RWPE2 (cell line): ENCODE measurements around the gene RNF224.

ENCODE experiments used
- ATAC-seq: fragments of 200-7000 bp; cut with Tn5 transposase; 3 replicates; pipeline ENCODE4 v1.9.1; 2021; ENCODE audit warnings: low read depth
- DNase-seq: peaks from one replicate; pipeline ENCODE4 v3.0.0-alpha.2; 2020; ENCODE audit warnings: low spot score
- H3K27ac ChIP-seq: fragments of 450-650 bp; 2 replicates; pipeline ENCODE4 v1.5.1; 2017; ENCODE audit warnings: mild to moderate bottlenecking; ENCODE audit not compliant: poor library complexity, severe bottlenecking
- H3K27me3 ChIP-seq: fragments of 250-450 bp; sonication (Bioruptor Pico); 2 replicates; pipeline ENCODE4 v1.5.1; 2021; ENCODE audit warnings: mild to moderate bottlenecking, moderate library complexity; ENCODE audit not compliant: insufficient read depth, poor library complexity, severe bottlenecking
- H3K36me3 ChIP-seq: fragments of 250-450 bp; sonication (Bioruptor Pico); 2 replicates; pipeline ENCODE4 v1.5.1; 2020; ENCODE audit warnings: low read depth, mild to moderate bottlenecking, moderate library complexity
- H3K4me1 ChIP-seq: fragments of 250-450 bp; sonication (Bioruptor Pico); 2 replicates; pipeline ENCODE4 v1.5.1; 2021; ENCODE audit warnings: mild to moderate bottlenecking, moderate library complexity; ENCODE audit not compliant: insufficient read depth, poor library complexity, severe bottlenecking
- H3K4me3 ChIP-seq: fragments of 250-450 bp; sonication (Bioruptor Pico); 2 replicates; pipeline ENCODE4 v1.5.1; 2021; ENCODE audit warnings: mild to moderate bottlenecking, moderate library complexity; ENCODE audit not compliant: severe bottlenecking
- H3K9me3 ChIP-seq: fragments of 250-450 bp; sonication (Bioruptor Pico); 2 replicates; pipeline ENCODE4 v1.5.1; 2021; ENCODE audit warnings: mild to moderate bottlenecking, moderate library complexity; ENCODE audit not compliant: severe bottlenecking
- CTCF ChIP-seq: fragments of 450-650 bp; IDR thresholded peaks from one replicate; pipeline ENCODE4 v1.5.1; 2017; ENCODE audit warnings: mild to moderate bottlenecking, moderate library complexity; ENCODE audit not compliant: poor library complexity, severe bottlenecking

Gene RNF224

GRCh38 chr9:137195525-137196220 is 31.6 kb upstream of the RNF224 start:
- H3K9me3 ChIP-seq, result no peaks in the 10 kb centered on the region
- peaks cover 6% of the 10 kb centered on the region; the same call in 1 of the 2 replicates for H3K36me3 ChIP-seq
- no peaks in the 10 kb centered on the region for H3K27me3 ChIP-seq
- ATAC-seq (peak; percentile 10; the same call in 1 of the 3 replicates), DNase-seq (no peak)
- H3K27ac ChIP-seq, result peak overlapping the region; percentile 25
- no peak for TF ChIP-seq CTCF
- H3K4me3 ChIP-seq, result no peak overlapping the region
- peaks cover 18% of the 10 kb centered on the region for H3K4me1 ChIP-seq

GRCh38 chr9:137198051-137198901 is 29.0 kb upstream of the RNF224 start:
- H3K36me3 ChIP-seq, result no peaks in the 10 kb centered on the region
- H3K27me3 ChIP-seq, result no peaks in the 10 kb centered on the region
- H3K27ac ChIP-seq, result peak overlapping the region; percentile 16
- no peaks in the 10 kb centered on the region for H3K9me3 ChIP-seq
- peaks cover 18% of the 10 kb centered on the region for H3K4me1 ChIP-seq
- DNase-seq (no peak), ATAC-seq (peak; percentile 3; the same call in 2 of the 3 replicates)
- no peak for TF ChIP-seq CTCF
- no peak overlapping the region for H3K4me3 ChIP-seq

- H3K27ac ChIP-seq, result no peak overlapping the region
- no peak for DNase-seq
- no peak for ATAC-seq
- H3K4me3 ChIP-seq, result no peak overlapping the region
- no peaks in the 10 kb centered on the region for H3K27me3 ChIP-seq
- TF ChIP-seq CTCF, result no peak
- H3K9me3 ChIP-seq, result no peaks in the 10 kb centered on the region
- H3K4me1 ChIP-seq, result peaks cover 18% of the 10 kb centered on the region
- H3K36me3 ChIP-seq, result peaks cover 1% of the 10 kb centered on the region; the same call in 1 of the 2 replicates
These were observed 28.4 kb upstream of the RNF224 start for GRCh38 chr9:137198902-137199283.

GRCh38 chr9:137199411-137200121 is 27.7 kb upstream of the RNF224 start:
- H3K27me3 ChIP-seq, result no peaks in the 10 kb centered on the region
- H3K36me3 ChIP-seq, result peaks cover 8% of the 10 kb centered on the region; the same call in 1 of the 2 replicates
- H3K4me1 ChIP-seq, result peaks cover 22% of the 10 kb centered on the region
- H3K9me3 ChIP-seq, result no peaks in the 10 kb centered on the region
- no peak for DNase-seq
- no peak for TF ChIP-seq CTCF
- no peak for ATAC-seq
- peak overlapping the region; percentile 88 for H3K4me3 ChIP-seq
- no peak overlapping the region for H3K27ac ChIP-seq
